Neural cell (in vitro differentiated cells): ENCODE results near the gene WDR13. TPM values are rescaled to one million over a fixed set of nuclear protein-coding genes. Genes with fewer than 3 reads are reported as not detected.

Experiments
- H2AFZ ChIP-seq: fragments of 200-600, 300-800 bp; sonication (generic), shearing (Covaris generic); 2 replicates; pipeline ENCODE4 v1.6.0; 2014; ENCODE audit warnings: low read depth, mild to moderate bottlenecking, antibody characterized with exemption, low read length, moderate library complexity
- H3F3A ChIP-seq: fragments of 200-600 bp; shearing (Covaris generic); 2 replicates; pipeline ENCODE4 v1.6.1; 2016; ENCODE audit warnings: mild to moderate bottlenecking, moderate library complexity, mixed read lengths, antibody characterized with exemption, low read length; ENCODE audit not compliant: insufficient read depth, poor library complexity, severe bottlenecking
- H3K27ac ChIP-seq: fragments of 200-600, 300-800 bp; sonication (generic), shearing (Covaris generic); 2 replicates; pipeline ENCODE4 v1.5.1; 2014; ENCODE audit warnings: mild to moderate bottlenecking, low read length, moderate library complexity
- H3K27me3 ChIP-seq: fragments of 300-800, 200-600 bp; sonication (generic), shearing (Covaris generic); 2 replicates; pipeline ENCODE4 v1.6.0; 2014; ENCODE audit warnings: mild to moderate bottlenecking, low read depth, low read length, moderate library complexity; ENCODE audit not compliant: insufficient read depth
- H3K36me3 ChIP-seq: fragments of 300-800, 200-600 bp; sonication (generic), shearing (Covaris generic); 2 replicates; pipeline ENCODE4 v1.5.1; 2014; ENCODE audit warnings: mild to moderate bottlenecking, antibody characterized with exemption, low read length, moderate library complexity; ENCODE audit not compliant: insufficient read depth
- H3K4me2 ChIP-seq: fragments of 300-800, 200-600 bp; sonication (generic), shearing (Covaris generic); 2 replicates; pipeline ENCODE4 v1.6.0; 2014; ENCODE audit warnings: mild to moderate bottlenecking, low read length
- H3K4me3 ChIP-seq: fragments of 300-800, 200-600 bp; sonication (generic), shearing (Covaris generic); 2 replicates; pipeline ENCODE4 v1.5.1; 2014; ENCODE audit warnings: mild to moderate bottlenecking, low read length, moderate library complexity
- H3K79me2 ChIP-seq: fragments of 200-600 bp; shearing (Covaris generic); replicated peaks from 2 replicates; pipeline ENCODE4 v1.6.0; 2014; ENCODE audit warnings: mild to moderate bottlenecking, low read length, moderate library complexity; ENCODE audit not compliant: insufficient read depth
- H3K9ac ChIP-seq: fragments of 300-800, 200-600 bp; sonication (generic), shearing (Covaris generic); 2 replicates; pipeline ENCODE4 v1.6.1; 2016; ENCODE audit warnings: mild to moderate bottlenecking, low read length, mixed read lengths
- H3K9me2 ChIP-seq: fragments of 200-600 bp; shearing (Covaris generic); 2 replicates; pipeline ENCODE4 v1.6.1; 2016; ENCODE audit warnings: mild to moderate bottlenecking, low read length, mixed read lengths; ENCODE audit not compliant: insufficient read depth
- H3K9me3 ChIP-seq: fragments of 200-600, 300-800 bp; sonication (generic), shearing (Covaris generic); 2 replicates; pipeline ENCODE4 v1.6.1; 2016; ENCODE audit warnings: mild to moderate bottlenecking, mixed run types, low read length, moderate library complexity, mixed read lengths
- H4K20me1 ChIP-seq: fragments of 200-600 bp; shearing (Covaris generic); 2 replicates; pipeline ENCODE4 v1.6.1; 2016; ENCODE audit warnings: mild to moderate bottlenecking, mixed run types; ENCODE audit not compliant: insufficient read depth
- CTCF ChIP-seq: fragments of 450-650 bp; IDR thresholded peaks from 2 replicates; pipeline ENCODE4 v1.5.1; 2014; ENCODE audit warnings: antibody characterized with exemption, mild to moderate bottlenecking, moderate library complexity; ENCODE audit not compliant: poor library complexity, severe bottlenecking
- EP300 ChIP-seq: fragments of 450-650 bp; conservative IDR thresholded peaks from 2 replicates; pipeline ENCODE4 v1.6.1; 2014; ENCODE audit warnings: antibody characterized with exemption, mild to moderate bottlenecking, moderate library complexity; ENCODE audit not compliant: poor library complexity, severe bottlenecking
- EZH2 ChIP-seq: fragments of 200-600, 300-800 bp; shearing (Covaris generic), sonication (generic); IDR thresholded peaks from 2 replicates; pipeline ENCODE4 v1.6.1; 2014; ENCODE audit warnings: antibody characterized with exemption, low read length, borderline replicate concordance, mild to moderate bottlenecking; ENCODE audit not compliant: insufficient read depth, poor library complexity, severe bottlenecking
- MXI1 ChIP-seq: fragments of 450-650 bp; conservative IDR thresholded peaks from 2 replicates; pipeline ENCODE4 v1.6.1; 2014; ENCODE audit warnings: antibody characterized with exemption, mild to moderate bottlenecking; ENCODE audit not compliant: poor library complexity, severe bottlenecking
- POLR2AphosphoS5 ChIP-seq: IDR thresholded peaks from 2 replicates; pipeline ENCODE4 v1.6.1; 2012
- RAD21 ChIP-seq: fragments of 450-650 bp; conservative IDR thresholded peaks from 2 replicates; pipeline ENCODE4 v1.6.1; 2014; ENCODE audit warnings: antibody characterized with exemption, mild to moderate bottlenecking, moderate library complexity
- REST ChIP-seq: IDR thresholded peaks from 2 replicates; pipeline ENCODE4 v1.6.1; 2012; ENCODE audit warnings: borderline replicate concordance
- SMC3 ChIP-seq: fragments of 450-650 bp; conservative IDR thresholded peaks from 2 replicates; pipeline ENCODE4 v1.6.1; 2014; ENCODE audit warnings: antibody characterized with exemption, mild to moderate bottlenecking, moderate library complexity; ENCODE audit not compliant: poor library complexity
- TAF1 ChIP-seq: IDR thresholded peaks from 2 replicates; pipeline ENCODE4 v1.6.1; 2012; ENCODE audit warnings: low read depth
- polyA plus RNA-seq: library from polyadenylated mRNA; depleted of rRNA; stranded (reverse); fragments of >200 nt; gene quantifications from 2 replicates; pipeline ENCODE4 v1.2.3, GENCODE V29; 2014

The WDR13 gene
- polyA plus RNA-seq, 1 donor from 2014 or later = 210 TPM

- H3F3A ChIP-seq = no peaks in the 10 kb centered on the region
- no peak overlapping the region for H2AFZ ChIP-seq
- TF ChIP-seq SMC3 (no peak), REST (no peak), RAD21 (no peak), TAF1 (no peak), EZH2 (no peak), MXI1 (no peak), CTCF (no peak), EP300 (no peak), POLR2AphosphoS5 (no peak)
- H3K9me3 ChIP-seq = no peaks in the 10 kb centered on the region
- H3K27ac ChIP-seq = no peak overlapping the region
- no peaks in the 10 kb centered on the region for H3K36me3 ChIP-seq
- H3K4me3 ChIP-seq = no peak overlapping the region
- H3K4me2 ChIP-seq = no peak overlapping the region
- H3K79me2 ChIP-seq = no peaks in the 10 kb centered on the region
- H3K9me2 ChIP-seq = no peaks in the 10 kb centered on the region
- H3K9ac ChIP-seq = no peak overlapping the region
- H3K27me3 ChIP-seq = no peaks in the 10 kb centered on the region
- no peaks in the 10 kb centered on the region for H4K20me1 ChIP-seq
Observed at GRCh38 chrX:48617542-48618340, 20.4 kb downstream of the WDR13 start.

- Histone ChIP-seq H3K9ac (no peak overlapping the region), H3K27ac (no peak overlapping the region), H3K4me3 (no peak overlapping the region), H3K79me2 (no peaks in the 10 kb centered on the region), H2AFZ (no peak overlapping the region), H3K9me2 (no peaks in the 10 kb centered on the region), H4K20me1 (no peaks in the 10 kb centered on the region), H3K36me3 (no peaks in the 10 kb centered on the region), H3K9me3 (no peaks in the 10 kb centered on the region), H3F3A (no peaks in the 10 kb centered on the region), H3K4me2 (no peak overlapping the region), H3K27me3 (no peaks in the 10 kb centered on the region)
- TF ChIP-seq RAD21 = no peak
- no peak for TF ChIP-seq EZH2
- no peak for TF ChIP-seq SMC3
- TF ChIP-seq EP300 = no peak
- no peak for TF ChIP-seq REST
- TF ChIP-seq CTCF = no peak
- TF ChIP-seq MXI1 = no peak
Observed at GRCh38 chrX:48626401-48627298, 29.4 kb downstream of the WDR13 start.
